ENCODE results near the gene RFX6.

The RFX6 gene

GRCh38 chr6:116902634-116903033, 25.6 kb downstream of the RFX6 start:
- DNase-seq = no peak

GRCh38 chr6:116922853-116923548, 46.0 kb downstream of the RFX6 start:
- DNase-seq = no peak

DNA sequence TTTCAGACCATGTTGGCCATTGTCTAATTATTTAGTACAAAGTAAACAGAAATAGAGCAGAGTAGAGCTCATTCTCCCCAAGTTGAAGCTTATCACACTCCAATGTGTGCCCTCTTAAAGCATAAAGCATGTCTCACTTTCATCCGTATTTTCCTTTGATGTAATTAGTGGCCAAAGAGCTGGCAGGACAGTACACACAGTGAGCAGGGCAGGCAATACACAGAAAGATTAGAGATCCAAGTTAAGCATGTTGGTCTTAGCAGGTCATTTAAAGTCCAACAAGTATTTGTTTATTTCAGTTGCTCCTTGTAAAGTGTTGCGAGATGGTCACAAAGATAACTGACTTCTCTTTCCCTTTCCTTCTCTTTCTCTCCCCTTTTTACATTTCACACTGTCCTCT, 47.2 kb downstream of the RFX6 start:
- no peak for DNase-seq

GRCh38 chr6:116925088-116925794, 48.2 kb downstream of the RFX6 start:
- DNase-seq = no peak

DNA sequence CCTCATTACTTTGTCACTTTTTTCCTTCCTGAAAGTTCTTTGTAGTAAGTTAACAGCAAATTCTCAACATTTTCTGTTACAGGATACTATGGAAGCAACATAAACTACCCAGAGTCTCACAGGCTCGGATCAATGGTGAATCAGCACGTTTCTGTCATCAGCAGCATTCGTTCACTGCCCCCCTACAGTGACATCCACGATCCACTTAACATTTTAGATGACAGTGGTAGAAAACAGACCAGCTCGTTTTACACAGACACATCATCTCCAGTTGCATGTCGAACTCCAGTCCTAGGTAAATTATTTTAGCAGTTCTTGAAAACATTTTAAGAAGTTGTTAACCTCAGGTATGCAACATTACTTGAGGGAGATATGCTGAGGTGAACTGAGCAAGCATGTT, 51.6 kb downstream of the RFX6 start:
- DNase-seq = no peak

DNA sequence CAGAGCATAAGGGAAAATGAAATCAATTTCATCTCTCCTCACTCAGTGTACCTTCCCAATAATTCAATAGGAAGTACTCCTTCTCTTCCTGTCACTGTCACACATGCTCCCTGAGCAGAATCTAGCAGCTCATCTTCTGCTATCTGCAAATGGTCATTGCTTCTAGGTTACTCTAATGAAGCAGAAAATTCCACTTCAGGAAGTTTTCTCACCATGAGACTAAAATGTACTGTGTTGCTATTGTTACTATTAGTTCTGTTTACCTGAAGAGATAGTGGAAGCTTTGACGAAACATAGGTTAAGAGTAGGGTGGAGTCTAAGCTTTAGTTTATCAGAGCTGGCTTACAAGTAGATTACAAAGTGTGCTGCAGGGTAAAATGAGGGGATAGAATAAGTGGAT, 52.8 kb downstream of the RFX6 start:
- DNase-seq = no peak

- DNase-seq = no peak
Observed at GRCh38 chr6:116931456-116931855, 54.4 kb downstream of the RFX6 start.

- DNase-seq = no peak
Observed at GRCh38 chr6:116932496-116932895, 55.5 kb downstream of the RFX6 start.

- no peak for DNase-seq
Observed at GRCh38 chr6:116933485-116933884, 56.4 kb downstream of the RFX6 start.

GRCh38 chr6:116938305-116938704, 61.3 kb downstream of the RFX6 start:
- DNase-seq = no peak

GRCh38 chr6:116941727-116942126, 64.7 kb downstream of the RFX6 start:
- no peak for DNase-seq

GRCh38 chr6:116945809-116946208, 68.8 kb downstream of the RFX6 start:
- no peak for DNase-seq

DNA sequence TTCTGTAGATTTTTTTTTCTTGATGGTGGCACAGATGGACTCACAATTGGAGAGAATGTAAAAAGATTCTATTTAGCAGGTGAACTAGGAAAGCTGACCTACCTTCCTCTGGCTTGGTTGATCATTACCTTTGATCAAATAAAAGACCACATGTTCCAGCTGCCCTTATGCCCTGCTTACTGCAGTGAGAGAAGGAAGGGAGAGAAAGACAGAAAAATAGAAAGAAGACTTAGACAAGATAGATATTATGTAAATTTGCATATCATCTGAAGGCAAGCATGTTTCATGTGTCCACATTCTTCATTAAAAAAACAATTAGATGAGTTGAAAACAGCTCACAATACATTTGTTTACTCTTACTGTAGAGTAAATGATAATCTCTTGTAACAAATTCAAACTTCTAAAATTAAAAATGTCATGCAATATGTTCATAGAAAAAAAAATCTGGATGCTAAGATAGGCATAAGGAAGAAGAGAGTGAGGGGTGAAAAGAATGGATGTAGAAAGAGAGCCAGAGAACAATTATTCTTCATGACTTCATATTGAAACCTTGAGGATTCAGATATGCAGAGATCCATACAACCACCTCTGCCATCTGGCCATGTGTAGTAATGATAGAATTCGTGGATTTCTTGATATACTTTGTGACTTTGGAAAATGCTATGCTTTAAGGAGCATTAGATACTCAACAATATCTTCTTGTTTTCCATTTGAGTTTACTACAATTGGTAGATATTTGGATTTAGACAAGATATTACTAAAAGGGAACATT, 71.7 kb downstream of the RFX6 start:
- no peak for DNase-seq

- no peak for DNase-seq
Observed at GRCh38 chr6:116949964-116950363, 72.9 kb downstream of the RFX6 start.

DNA sequence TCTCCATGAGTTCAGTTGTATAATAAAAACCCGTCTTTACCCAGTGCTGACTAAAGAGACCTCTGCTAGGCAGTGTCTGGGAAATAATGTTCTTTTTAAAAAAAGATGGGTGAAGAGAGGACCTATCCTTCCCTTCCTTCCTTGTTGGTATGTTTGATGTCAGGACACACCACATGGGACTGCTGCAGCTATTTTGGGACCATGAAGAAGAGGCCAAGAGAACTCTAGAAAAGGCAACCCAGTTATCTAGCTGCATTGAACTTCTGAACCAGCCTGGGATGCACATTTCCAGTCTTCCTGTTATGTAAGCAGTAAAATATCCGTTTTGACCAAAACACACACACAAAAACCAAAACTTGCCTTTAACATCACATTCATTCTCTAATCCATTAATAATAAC, 77.3 kb downstream of the RFX6 start:
- DNase-seq = no peak

- no peak for DNase-seq
Observed at GRCh38 chr6:116954938-116955337, 77.9 kb downstream of the RFX6 start.

DNA sequence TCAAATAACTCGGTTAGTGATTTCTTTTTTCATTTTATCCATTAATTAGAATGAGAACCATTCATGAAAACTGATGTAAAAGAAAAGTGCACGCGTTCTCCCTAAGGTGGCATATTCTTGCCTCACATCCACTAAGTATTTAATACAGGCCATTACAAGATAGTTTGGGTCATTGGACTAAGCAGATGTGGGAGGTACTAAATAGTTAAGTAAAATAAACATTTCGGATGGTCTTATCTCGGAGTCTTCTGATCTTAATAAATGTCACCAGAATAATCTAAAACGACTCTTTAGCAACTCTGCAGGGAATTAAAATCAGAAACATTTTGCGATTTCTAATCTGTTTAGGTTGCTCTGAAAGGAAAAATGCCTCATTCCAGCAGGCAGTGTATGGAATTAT, 78.7 kb downstream of the RFX6 start:
- no peak for DNase-seq

GRCh38 chr6:116963972-116964371, 86.9 kb downstream of the RFX6 start:
- DNase-seq = no peak

GRCh38 chr6:116966675-116967576, 89.9 kb downstream of the RFX6 start:
- DNase-seq = no peak

- no peak for DNase-seq
Observed at GRCh38 chr6:116969211-116969863, 92.3 kb downstream of the RFX6 start.

DNA sequence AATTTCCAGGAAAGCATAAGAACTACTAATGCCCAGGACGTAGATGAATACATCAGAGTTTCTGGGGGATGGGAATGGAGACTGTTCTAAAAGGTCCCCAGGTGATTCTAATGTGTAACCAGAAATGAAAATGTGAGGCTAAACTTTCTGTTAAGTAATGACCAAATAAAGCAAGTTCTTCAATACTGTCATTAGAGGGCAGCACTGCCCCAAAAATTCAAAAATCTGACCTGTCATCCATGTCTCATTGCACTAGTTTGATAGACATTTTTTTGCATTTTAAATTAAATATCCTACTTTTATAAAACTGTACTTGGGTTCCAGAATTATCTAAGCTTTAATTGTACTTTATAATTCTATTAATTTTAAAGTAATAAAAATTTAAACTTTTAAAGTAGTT, 94.9 kb downstream of the RFX6 start:
- DNase-seq = no peak

GRCh38 chr6:116973976-116974375, 96.9 kb downstream of the RFX6 start:
- no peak for DNase-seq

All from C1 segment of cervical spinal cord (tissue), 14 donors.